ENCODE data around the gene PIGBOS1.

DNA sequence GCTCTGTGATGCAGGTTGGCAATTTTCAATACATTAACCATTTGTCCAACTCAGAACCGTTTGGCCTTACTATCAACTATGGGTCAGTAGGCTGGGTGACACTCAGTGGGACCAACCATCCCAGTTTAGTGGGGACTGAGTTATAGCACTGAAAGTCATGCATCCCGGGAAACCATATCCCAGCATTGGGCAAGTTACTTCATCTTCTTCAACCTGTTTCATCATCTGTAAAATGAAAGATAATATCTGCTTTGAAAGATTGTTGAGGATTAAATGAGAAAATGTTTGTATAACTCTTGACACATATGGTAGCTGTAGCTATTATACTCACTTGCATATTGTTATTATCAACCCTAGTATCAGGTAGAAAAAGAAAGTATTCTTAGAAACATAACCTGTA lies 41.2 kb downstream of the PIGBOS1 start:
- TF ChIP-seq, protein P1, sequence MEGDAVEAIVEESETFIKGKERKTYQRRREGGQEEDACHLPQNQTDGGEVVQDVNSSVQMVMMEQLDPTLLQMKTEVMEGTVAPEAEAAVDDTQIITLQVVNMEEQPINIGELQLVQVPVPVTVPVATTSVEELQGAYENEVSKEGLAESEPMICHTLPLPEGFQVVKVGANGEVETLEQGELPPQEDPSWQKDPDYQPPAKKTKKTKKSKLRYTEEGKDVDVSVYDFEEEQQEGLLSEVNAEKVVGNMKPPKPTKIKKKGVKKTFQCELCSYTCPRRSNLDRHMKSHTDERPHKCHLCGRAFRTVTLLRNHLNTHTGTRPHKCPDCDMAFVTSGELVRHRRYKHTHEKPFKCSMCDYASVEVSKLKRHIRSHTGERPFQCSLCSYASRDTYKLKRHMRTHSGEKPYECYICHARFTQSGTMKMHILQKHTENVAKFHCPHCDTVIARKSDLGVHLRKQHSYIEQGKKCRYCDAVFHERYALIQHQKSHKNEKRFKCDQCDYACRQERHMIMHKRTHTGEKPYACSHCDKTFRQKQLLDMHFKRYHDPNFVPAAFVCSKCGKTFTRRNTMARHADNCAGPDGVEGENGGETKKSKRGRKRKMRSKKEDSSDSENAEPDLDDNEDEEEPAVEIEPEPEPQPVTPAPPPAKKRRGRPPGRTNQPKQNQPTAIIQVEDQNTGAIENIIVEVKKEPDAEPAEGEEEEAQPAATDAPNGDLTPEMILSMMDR (IDR thresholded peaks at IDR 0.05; ENCODE audit: low read depth, low read length, missing input control): no peak
- TF ChIP-seq EGR1 (IDR thresholded peaks at IDR 0.05; ENCODE audit: low read depth in 2 of 2) (no peak), SP1 (IDR thresholded peaks at IDR 0.05) (no peak)
- TF ChIP-seq, protein P2, sequence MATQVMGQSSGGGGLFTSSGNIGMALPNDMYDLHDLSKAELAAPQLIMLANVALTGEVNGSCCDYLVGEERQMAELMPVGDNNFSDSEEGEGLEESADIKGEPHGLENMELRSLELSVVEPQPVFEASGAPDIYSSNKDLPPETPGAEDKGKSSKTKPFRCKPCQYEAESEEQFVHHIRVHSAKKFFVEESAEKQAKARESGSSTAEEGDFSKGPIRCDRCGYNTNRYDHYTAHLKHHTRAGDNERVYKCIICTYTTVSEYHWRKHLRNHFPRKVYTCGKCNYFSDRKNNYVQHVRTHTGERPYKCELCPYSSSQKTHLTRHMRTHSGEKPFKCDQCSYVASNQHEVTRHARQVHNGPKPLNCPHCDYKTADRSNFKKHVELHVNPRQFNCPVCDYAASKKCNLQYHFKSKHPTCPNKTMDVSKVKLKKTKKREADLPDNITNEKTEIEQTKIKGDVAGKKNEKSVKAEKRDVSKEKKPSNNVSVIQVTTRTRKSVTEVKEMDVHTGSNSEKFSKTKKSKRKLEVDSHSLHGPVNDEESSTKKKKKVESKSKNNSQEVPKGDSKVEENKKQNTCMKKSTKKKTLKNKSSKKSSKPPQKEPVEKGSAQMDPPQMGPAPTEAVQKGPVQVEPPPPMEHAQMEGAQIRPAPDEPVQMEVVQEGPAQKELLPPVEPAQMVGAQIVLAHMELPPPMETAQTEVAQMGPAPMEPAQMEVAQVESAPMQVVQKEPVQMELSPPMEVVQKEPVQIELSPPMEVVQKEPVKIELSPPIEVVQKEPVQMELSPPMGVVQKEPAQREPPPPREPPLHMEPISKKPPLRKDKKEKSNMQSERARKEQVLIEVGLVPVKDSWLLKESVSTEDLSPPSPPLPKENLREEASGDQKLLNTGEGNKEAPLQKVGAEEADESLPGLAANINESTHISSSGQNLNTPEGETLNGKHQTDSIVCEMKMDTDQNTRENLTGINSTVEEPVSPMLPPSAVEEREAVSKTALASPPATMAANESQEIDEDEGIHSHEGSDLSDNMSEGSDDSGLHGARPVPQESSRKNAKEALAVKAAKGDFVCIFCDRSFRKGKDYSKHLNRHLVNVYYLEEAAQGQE (IDR thresholded peaks at IDR 0.05): no peak
